SK-N-SH (cell line): ENCODE results near the gene FSD2. TPM values are rescaled to one million over a fixed set of nuclear protein-coding genes. Genes with fewer than 3 reads are reported as not detected.

Experiments
- CTCF ChIA-PET: fragments of 300-600, 350-600 bp; formaldehyde crosslinking; extraction: SDS; loops from one replicate; lab custom pipeline; 2021; lab: Yijun Ruan, JAX
- POLR2A ChIA-PET: fragments of 350-600 bp; sonication (Branson Sonifier 250); formaldehyde crosslinking; extraction: SDS; loops from one replicate; lab custom pipeline; 2020; ENCODE audit warnings: antibody characterized with exemption, inconsistent platforms; lab: Yijun Ruan, JAX
- DNase-seq: peaks from one replicate; pipeline ENCODE4 v3.0.0; 2012
- H2AFZ ChIP-seq: fragments of 200-600 bp; sonication (generic); 2 replicates; pipeline ENCODE4 v1.8.1; 2016; ENCODE audit warnings: antibody characterized with exemption, mild to moderate bottlenecking, low read depth
- H3F3A ChIP-seq: fragments of 200-600 bp; sonication (generic); replicated peaks from 2 replicates; pipeline ENCODE3; 2016; ENCODE audit warnings: antibody characterized with exemption, mild to moderate bottlenecking; ENCODE audit not compliant: insufficient read depth
- H3K27ac ChIP-seq, 2 experiments: fragments of 200-500 bp in 1 of 2; fragments of 200-600 bp in 1 of 2; sonication (Bioruptor generic) in 1 of 2; sonication (generic), shearing (Covaris generic) in 1 of 2; 2 replicates each; pipeline versions ENCODE4 v1.5.1 to v1.6.1; 2014 to 2016; ENCODE audit warnings: low read depth in 2 of 2, inconsistent platforms in 1 of 2, low read length in 1 of 2, mild to moderate bottlenecking in 1 of 2, mixed read lengths in 1 of 2
- H3K27me3 ChIP-seq: fragments of 200-600 bp; sonication (generic), shearing (Covaris generic); 2 replicates; pipeline ENCODE4 v1.6.1; 2016; ENCODE audit warnings: mixed run types; ENCODE audit not compliant: insufficient read depth
- H3K36me3 ChIP-seq, 2 experiments: fragments of 200-500 bp in 1 of 2; fragments of 200-600 bp in 1 of 2; sonication (Bioruptor generic) in 1 of 2; sonication (generic) in 1 of 2; replicated peaks in 1 of 2; 2 replicates each; pipeline versions ENCODE3 to v1.5.1; 2014 to 2016; ENCODE audit warnings: low read length in 1 of 2, mild to moderate bottlenecking in 1 of 2; ENCODE audit not compliant: insufficient read depth in 2 of 2, control insufficient read depth in 1 of 2
- H3K4me1 ChIP-seq, 2 experiments: fragments of 200-500 bp in 1 of 2; fragments of 200-600 bp in 1 of 2; sonication (Bioruptor generic) in 1 of 2; sonication (generic), shearing (Covaris generic) in 1 of 2; 2 replicates each; pipeline versions ENCODE4 v1.5.1 to v1.6.1; 2014 to 2016; ENCODE audit warnings: low read depth in 1 of 2, low read length in 1 of 2, mixed run types in 1 of 2; ENCODE audit not compliant: insufficient read depth in 2 of 2, control insufficient read depth in 1 of 2
- H3K4me2 ChIP-seq: fragments of 200-600 bp; sonication (generic), shearing (Covaris generic); 2 replicates; pipeline ENCODE4 v1.6.1; 2017; ENCODE audit warnings: mixed run types
- H3K4me3 ChIP-seq, 2 experiments: fragments of 200-500 bp in 1 of 2; fragments of 200-600 bp in 1 of 2; sonication (Bioruptor generic) in 1 of 2; sonication (generic), shearing (Covaris generic) in 1 of 2; 2 replicates each; pipeline versions ENCODE4 v1.5.1 to v1.8.1; 2014 to 2016; ENCODE audit warnings: low read depth in 2 of 2, inconsistent platforms in 1 of 2, low read length in 1 of 2, mild to moderate bottlenecking in 1 of 2, mixed read lengths in 1 of 2, moderate library complexity in 1 of 2
- H3K79me2 ChIP-seq: fragments of 200-600 bp; sonication (generic); 2 replicates; pipeline ENCODE4 v1.8.1; 2017; ENCODE audit warnings: mild to moderate bottlenecking; ENCODE audit not compliant: insufficient read depth
- H3K9ac ChIP-seq: fragments of 200-600 bp; sonication (generic); 2 replicates; pipeline ENCODE4 v1.6.1; 2017; ENCODE audit warnings: mixed run types
- H3K9me2 ChIP-seq: fragments of 200-600 bp; sonication (generic); 2 replicates; pipeline ENCODE4 v1.6.1; 2017; ENCODE audit warnings: mixed run types
- H3K9me3 ChIP-seq: fragments of 200-600 bp; sonication (generic); 2 replicates; pipeline ENCODE4 v1.6.1; 2017; ENCODE audit warnings: mixed run types, mild to moderate bottlenecking, moderate library complexity
- H4K20me1 ChIP-seq: fragments of 200-600 bp; sonication (generic); 2 replicates; pipeline ENCODE4 v1.6.1; 2017; ENCODE audit warnings: mild to moderate bottlenecking, mixed run types; ENCODE audit not compliant: insufficient read depth
- CHD2 ChIP-seq: fragments of 150-350 bp; IDR thresholded peaks from 2 replicates; pipeline ENCODE4 v1.6.1; 2018; ENCODE audit warnings: low read length; ENCODE audit not compliant: partially characterized antibody
- EP300 ChIP-seq, 2 experiments: IDR thresholded peaks; 2 replicates each; pipeline versions ENCODE4 v1.4.0 to v1.6.1; 2012; ENCODE audit warnings: borderline replicate concordance in 1 of 2, low read depth in 1 of 2, low read length in 1 of 2
- FOSL2 ChIP-seq: IDR thresholded peaks from 2 replicates; pipeline ENCODE4 v1.4.0; 2012; ENCODE audit warnings: low read depth, mild to moderate bottlenecking, moderate library complexity, borderline replicate concordance
- FOXJ3 ChIP-seq: sonication (generic); formaldehyde crosslinking; IDR thresholded peaks from 2 replicates; pipeline ENCODE4 v1.5.1; 2020; ENCODE audit warnings: mild to moderate bottlenecking, missing genetic modification reagents
- JUND ChIP-seq: IDR thresholded peaks from 2 replicates; pipeline ENCODE4 v1.4.0; 2012
- MXI1 ChIP-seq: IDR thresholded peaks from 2 replicates; pipeline ENCODE4 v1.6.1; 2012; ENCODE audit warnings: mild to moderate bottlenecking, low read depth, low read length, improper control_type of control experiment
- NFIC ChIP-seq: IDR thresholded peaks from 2 replicates; pipeline ENCODE4 v1.4.0; 2012; ENCODE audit warnings: borderline replicate concordance
- SMC3 ChIP-seq: IDR thresholded peaks from 2 replicates; pipeline ENCODE4 v1.6.1; 2012; ENCODE audit warnings: low read depth, low read length, improper control_type of control experiment
- YY1 ChIP-seq: IDR thresholded peaks from 2 replicates; pipeline ENCODE4 v1.4.0; 2012; ENCODE audit warnings: low read depth, mild to moderate bottlenecking
- ZBTB33 ChIP-seq: IDR thresholded peaks from 2 replicates; pipeline ENCODE4 v1.4.0; 2012; ENCODE audit warnings: low read depth, borderline replicate concordance
- WGBS: methylation state at CpG from one replicate; pipeline ENCODE4 v1.1.6; 2017; ENCODE audit warnings: low lambda C conversion rate; 5-methylcytosine and 5-hydroxymethylcytosine counted together
- polyA plus RNA-seq, 3 experiments: library from polyadenylated mRNA; depleted of rRNA; stranded (reverse); fragments of >200 nt; gene quantifications; 2 replicates each; pipeline ENCODE4 v1.2.3, GENCODE V29; 2012
- TF ChIP-seq, protein P1 (sequence below): fragments of 150-350 bp; IDR thresholded peaks from 2 replicates; pipeline ENCODE4 v1.6.1; 2017; ENCODE audit warnings: antibody characterized with exemption, low read length, low read depth, borderline replicate concordance
- TF ChIP-seq, protein P2 (sequence below): fragments of 150-350 bp; IDR thresholded peaks from 2 replicates; pipeline ENCODE4 v1.6.1; 2016; ENCODE audit warnings: mild to moderate bottlenecking, low read depth, low read length
- TF ChIP-seq, protein P3 (sequence below): IDR thresholded peaks from 2 replicates; pipeline ENCODE4 v1.4.0; 2012; ENCODE audit warnings: low read depth

FSD2 gene
- polyA plus RNA-seq, 1 of the 3 experiments (the other 2 are of a cell fraction) = not detected

DNA sequence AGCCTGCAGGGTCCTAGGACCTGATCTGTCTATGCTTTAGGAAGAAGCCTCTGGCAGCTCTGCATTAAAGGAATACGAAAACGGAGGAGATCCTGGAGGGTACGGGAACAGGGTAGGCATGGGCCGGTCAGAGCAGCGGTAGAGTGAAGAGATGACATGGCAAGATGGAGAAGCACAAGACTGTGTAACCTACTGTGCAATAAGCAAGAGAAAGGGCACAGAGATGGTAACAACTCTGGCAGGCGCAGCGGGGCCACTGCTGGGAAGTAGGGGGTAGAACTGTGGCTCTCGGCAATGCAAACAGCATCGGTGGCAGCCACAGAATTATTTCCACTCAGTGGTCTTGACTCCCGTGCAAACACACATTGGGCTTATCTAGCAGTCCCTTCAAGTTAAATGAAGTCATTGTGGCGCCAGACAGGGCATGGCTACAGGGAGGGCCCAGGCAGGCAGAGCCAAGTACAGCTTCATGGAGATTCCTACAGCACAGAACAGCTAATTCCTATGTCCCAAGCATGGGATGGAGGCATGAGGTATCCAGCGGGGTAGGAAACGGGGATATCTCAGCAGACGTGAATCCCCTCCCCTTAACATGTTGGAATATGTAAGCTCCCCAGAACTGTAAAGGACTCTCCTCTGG lies 32.3 kb upstream of the FSD2 start:
- CTCF ChIA-PET = interaction anchor here (1.0 to 1.4 kb wide), 2 partner anchors 12 to 162 kb away, joined by 3 to 10 read pairs; no protein-coding TSS in a partner anchor
- Histone ChIP-seq H3K27me3 (no peaks in the 10 kb centered on the region), H3K4me2 (no peak overlapping the region), H3K4me1 (peaks cover 0 to 1% of the 10 kb centered on the region in 2 experiments; a peak in 1 of 4 replicates), H3K4me3 (no peak overlapping the region), H3K9me3 (no peaks in the 10 kb centered on the region), H3K36me3 (peaks cover 26 to 48% of the 10 kb centered on the region in 2 experiments), H3K9me2 (no peaks in the 10 kb centered on the region), H2AFZ (no peak overlapping the region), H4K20me1 (no peaks in the 10 kb centered on the region), H3K27ac (no peak overlapping the region), H3K79me2 (no peaks in the 10 kb centered on the region), H3K9ac (no peak overlapping the region), H3F3A (peaks cover 7% of the 10 kb centered on the region)
- TF ChIP-seq FOXJ3 (CRISPR knock-in tag) (no peak), CHD2 (no peak), NFIC (no peak), MXI1 (no peak), SMC3 (no peak), YY1 (no peak), ZBTB33 (no peak), EP300 (IDR thresholded peaks at IDR 0.05; ENCODE audit: borderline replicate concordance in 1 of 2, low read depth in 1 of 2, low read length in 1 of 2) (no peak), JUND (no peak), FOSL2 (no peak)
- TF ChIP-seq, protein P1, sequence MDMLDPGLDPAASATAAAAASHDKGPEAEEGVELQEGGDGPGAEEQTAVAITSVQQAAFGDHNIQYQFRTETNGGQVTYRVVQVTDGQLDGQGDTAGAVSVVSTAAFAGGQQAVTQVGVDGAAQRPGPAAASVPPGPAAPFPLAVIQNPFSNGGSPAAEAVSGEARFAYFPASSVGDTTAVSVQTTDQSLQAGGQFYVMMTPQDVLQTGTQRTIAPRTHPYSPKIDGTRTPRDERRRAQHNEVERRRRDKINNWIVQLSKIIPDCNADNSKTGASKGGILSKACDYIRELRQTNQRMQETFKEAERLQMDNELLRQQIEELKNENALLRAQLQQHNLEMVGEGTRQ = no peak
- TF ChIP-seq, protein P2, sequence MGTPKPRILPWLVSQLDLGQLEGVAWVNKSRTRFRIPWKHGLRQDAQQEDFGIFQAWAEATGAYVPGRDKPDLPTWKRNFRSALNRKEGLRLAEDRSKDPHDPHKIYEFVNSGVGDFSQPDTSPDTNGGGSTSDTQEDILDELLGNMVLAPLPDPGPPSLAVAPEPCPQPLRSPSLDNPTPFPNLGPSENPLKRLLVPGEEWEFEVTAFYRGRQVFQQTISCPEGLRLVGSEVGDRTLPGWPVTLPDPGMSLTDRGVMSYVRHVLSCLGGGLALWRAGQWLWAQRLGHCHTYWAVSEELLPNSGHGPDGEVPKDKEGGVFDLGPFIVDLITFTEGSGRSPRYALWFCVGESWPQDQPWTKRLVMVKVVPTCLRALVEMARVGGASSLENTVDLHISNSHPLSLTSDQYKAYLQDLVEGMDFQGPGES = no peak
- TF ChIP-seq, protein P3, sequence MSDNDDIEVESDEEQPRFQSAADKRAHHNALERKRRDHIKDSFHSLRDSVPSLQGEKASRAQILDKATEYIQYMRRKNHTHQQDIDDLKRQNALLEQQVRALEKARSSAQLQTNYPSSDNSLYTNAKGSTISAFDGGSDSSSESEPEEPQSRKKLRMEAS = no peak
- 93% methylated on average over 14 of the region's 14 CpGs for WGBS
- no peak for DNase-seq
- POLR2A ChIA-PET = no interaction called here
